ENCODE measurements around the gene TMEM203. TPM values are rescaled to one million over a fixed set of nuclear protein-coding genes. Genes with fewer than 3 reads are reported as not detected.

TMEM203 gene
- total and polyA plus RNA-seq, 2 of the 13 experiments (the other 11 are each of a cell fraction or from before 2014, with no cell fraction given) = 23.4 to 36.7 TPM

- TF ChIP-seq ZNF687 (CRISPR knock-in tag; IDR thresholded peaks at IDR 0.05) = no peak
- TF ChIP-seq ZNF44 (CRISPR knock-in tag; IDR thresholded peaks at IDR 0.05) = 0 out of 2 replicates have a peak, but pooled peaks have one; percentile 96
- TF ChIP-seq SKIL (CRISPR knock-in tag; IDR thresholded peaks at IDR 0.05; ENCODE audit: borderline replicate concordance) = no peak
- TF ChIP-seq AHDC1 (CRISPR knock-in tag; IDR thresholded peaks at IDR 0.05; ENCODE audit: borderline replicate concordance) = peak; percentile 48; the same call in 1 of the 2 replicates
- no peak for TF ChIP-seq KDM4B (CRISPR knock-in tag; IDR thresholded peaks at IDR 0.05)
- TF ChIP-seq ZNF468 (CRISPR knock-in tag; IDR thresholded peaks at IDR 0.05) = 0 out of 2 replicates have a peak, but pooled peaks have one; percentile 39
- no peak for TF ChIP-seq ZNF160 (CRISPR knock-in tag; IDR thresholded peaks at IDR 0.05)
- no peak for TF ChIP-seq CC2D1A (CRISPR knock-in tag; IDR thresholded peaks at IDR 0.05)
- peak; percentile 64; the same call in 1 of the 2 replicates for TF ChIP-seq SAFB2 (CRISPR knock-in tag; IDR thresholded peaks at IDR 0.05; ENCODE audit: borderline replicate concordance, low read depth)
- no peak for TF ChIP-seq PCBP1 (IDR thresholded peaks at IDR 0.05; ENCODE audit: borderline replicate concordance, low read depth, low read length)
- 0 out of 2 replicates have a peak, but pooled peaks have one; percentile 15 for TF ChIP-seq ZNF839 (CRISPR knock-in tag; IDR thresholded peaks at IDR 0.05; ENCODE audit: borderline replicate concordance)
- no peak for TF ChIP-seq KLF16 (CRISPR knock-in tag; IDR thresholded peaks at IDR 0.05)
- TF ChIP-seq ZNF274 (CRISPR knock-in tag; IDR thresholded peaks at IDR 0.05) = peak; percentile 84; the same call in 1 of the 2 replicates
- 0 out of 2 replicates have a peak, but pooled peaks have one; percentile 1 for TF ChIP-seq ZNF317 (CRISPR knock-in tag; IDR thresholded peaks at IDR 0.05)
- TF ChIP-seq KDM1A (CRISPR knock-in tag; IDR thresholded peaks at IDR 0.05) = no peak
- TF ChIP-seq HOXD1 (CRISPR knock-in tag; IDR thresholded peaks at IDR 0.05) = no peak
- no peak for TF ChIP-seq PHF20 (CRISPR knock-in tag; IDR thresholded peaks at IDR 0.05)
- TF ChIP-seq NPAS2 (CRISPR knock-in tag; IDR thresholded peaks at IDR 0.05; ENCODE audit: borderline replicate concordance) = no peak
- no peak for TF ChIP-seq ZNF572 (CRISPR knock-in tag; IDR thresholded peaks at IDR 0.05)
Observed at GRCh38 chr9:137188086-137188489, 17.4 kb downstream of the TMEM203 start (continued).
